Measurements from ENCODE around the gene ABHD8.

ABHD8 gene

DNA sequence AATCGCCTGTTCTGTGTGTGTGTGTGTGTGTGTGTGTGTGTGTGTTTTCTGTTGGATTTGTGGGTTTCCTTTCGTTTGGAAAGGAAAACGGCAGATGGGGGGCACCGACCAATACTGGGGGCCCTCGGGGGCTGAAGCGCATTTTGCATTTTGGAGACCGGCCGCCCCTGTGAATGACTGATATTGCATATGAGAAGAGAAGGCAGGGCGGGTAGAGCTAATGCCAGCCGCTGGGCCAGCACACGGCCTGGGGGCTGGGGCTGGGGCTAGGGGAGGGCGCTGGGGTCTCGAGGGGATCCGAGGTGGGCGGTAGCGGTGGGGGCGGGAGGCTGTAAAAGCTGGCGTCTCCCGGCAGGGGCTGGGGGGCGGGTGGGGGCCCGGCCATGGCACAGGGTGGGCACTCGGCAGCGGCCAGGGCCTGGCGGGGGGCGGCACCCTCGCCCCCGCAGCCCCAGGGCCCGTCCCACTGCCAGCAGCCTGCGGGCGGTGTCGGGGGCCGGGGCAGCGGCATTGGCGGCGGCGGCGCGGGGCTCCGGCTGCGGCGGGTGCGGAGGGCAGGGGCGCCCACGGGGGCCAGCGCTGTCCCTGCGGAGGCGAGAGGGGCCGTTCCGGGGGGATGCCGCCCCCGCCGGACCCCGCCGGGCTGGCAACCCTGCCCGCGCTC lies 20.2 kb upstream of the ABHD8 start:
- DNase-seq (ENCODE audit: extremely low read depth in 1 of 2, low read depth in 1 of 2), result no peak

GRCh38 chr19:17322854-17323253 lies 19.6 kb upstream of the ABHD8 start:
- no peak for DNase-seq (ENCODE audit: extremely low read depth in 1 of 2, low read depth in 1 of 2)

DNA sequence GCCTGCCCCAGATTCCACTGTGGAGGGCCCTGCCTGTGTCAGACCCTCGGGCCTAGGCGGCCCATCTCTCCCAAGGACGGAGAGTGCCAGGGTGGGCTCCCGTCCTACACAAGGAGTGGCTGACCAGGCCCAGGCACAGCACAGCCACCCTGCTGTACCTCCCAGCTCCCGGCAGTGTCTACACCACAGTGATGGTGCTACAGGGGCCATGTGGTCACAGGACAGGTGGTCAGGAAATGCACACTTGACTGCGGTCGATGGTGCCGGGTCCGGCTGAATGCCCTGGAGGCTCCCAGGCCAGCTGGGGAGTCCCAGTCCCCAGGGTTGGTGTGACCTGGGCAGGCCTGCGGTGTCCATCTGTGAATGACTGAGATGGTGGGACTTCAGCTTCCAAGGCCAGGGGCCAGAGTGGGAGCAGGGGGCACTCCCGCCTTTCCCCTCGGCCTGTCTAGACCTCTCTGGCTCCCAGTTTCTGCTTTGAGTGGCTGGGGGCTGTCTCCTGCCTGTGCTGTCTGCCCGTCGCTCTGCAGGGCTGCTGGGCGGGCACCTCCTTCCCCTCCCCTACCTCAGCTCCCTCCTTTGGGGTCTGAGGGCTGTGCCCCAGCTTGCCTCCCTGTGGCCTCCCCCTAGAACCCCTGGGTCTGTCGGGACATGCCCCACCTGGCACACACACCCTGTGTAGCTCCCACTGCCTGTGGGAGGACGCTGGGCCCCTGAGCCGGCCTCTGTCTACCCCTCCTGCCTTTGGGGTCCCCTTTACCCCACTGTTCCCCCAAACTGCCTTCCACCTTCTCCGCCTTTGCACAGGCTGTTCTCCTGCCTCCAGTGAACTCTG lies 18.6 kb upstream of the ABHD8 start:
- DNase-seq (ENCODE audit: extremely low read depth in 1 of 2, low read depth in 1 of 2), result no peak

- no peak for DNase-seq (ENCODE audit: extremely low read depth in 1 of 2, low read depth in 1 of 2)
Measured at GRCh38 chr19:17320435-17320834, 17.2 kb upstream of the ABHD8 start.

GRCh38 chr19:17319473-17320238 lies 16.4 kb upstream of the ABHD8 start:
- no peak for DNase-seq (ENCODE audit: extremely low read depth in 1 of 2, low read depth in 1 of 2)

DNA sequence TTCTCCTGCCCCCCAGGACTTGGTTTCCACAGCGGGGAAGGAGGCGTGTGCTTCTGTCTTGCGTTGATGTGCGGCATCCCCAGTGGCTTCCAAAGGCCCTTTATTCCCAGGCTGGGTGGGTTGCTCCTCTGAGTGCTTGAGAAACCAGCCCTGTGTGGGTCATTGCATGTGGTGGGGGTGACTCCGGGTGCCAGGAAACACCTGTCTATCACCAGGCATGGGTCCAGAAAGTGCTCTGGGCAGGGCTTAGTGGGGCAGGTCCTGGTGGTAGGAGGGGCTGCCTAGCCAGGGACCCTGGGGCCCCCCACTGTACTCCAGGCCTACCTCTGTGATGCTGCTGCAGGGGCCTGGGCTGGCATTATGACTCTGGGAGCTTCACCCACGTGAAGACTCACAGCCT lies 15.7 kb upstream of the ABHD8 start:
- DNase-seq (ENCODE audit: extremely low read depth in 1 of 2, low read depth in 1 of 2), result no peak

- DNase-seq (ENCODE audit: extremely low read depth in 1 of 2, low read depth in 1 of 2), result no peak
Measured at GRCh38 chr19:17314007-17314593, 10.9 kb upstream of the ABHD8 start.

- no peak for DNase-seq (ENCODE audit: extremely low read depth in 1 of 2, low read depth in 1 of 2)
Measured at GRCh38 chr19:17312189-17313113, 9.2 kb upstream of the ABHD8 start.

DNA sequence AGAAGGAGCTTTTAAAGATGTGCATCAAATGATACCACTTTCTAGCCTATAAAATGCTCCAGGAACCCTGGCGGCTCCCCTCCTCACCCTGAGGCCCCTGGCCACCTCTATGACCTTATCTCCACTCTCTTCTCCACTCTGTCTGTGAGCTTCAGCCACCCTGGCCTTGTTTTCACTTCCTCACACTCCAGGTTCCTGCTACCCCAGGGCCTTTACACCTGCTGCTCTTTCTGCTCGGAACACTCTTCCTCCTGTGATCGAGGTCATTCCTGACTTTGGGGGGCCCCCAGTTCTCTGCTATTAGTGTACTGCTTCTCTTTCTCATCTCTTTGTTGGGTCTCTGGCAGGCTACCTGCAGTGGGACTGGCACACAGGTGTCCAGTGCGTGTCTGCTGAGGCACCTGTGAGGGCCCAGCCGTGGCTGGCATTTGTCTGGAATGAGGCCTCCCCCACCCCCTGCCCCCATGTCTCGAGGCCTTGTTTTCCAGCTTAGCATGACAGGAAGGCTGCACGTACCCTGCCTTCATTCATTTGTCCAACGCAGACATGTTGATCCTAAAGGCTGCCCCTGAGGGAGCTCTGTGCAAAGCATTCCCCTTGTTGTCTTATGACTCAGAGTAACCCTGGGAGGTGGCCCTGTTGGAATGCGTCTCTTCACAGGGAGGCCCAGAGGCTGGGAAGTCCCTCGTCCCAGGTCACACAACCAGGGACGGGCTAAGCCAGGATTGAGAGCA lies 8.4 kb upstream of the ABHD8 start:
- no peak for DNase-seq (ENCODE audit: extremely low read depth in 1 of 2, low read depth in 1 of 2)

DNA sequence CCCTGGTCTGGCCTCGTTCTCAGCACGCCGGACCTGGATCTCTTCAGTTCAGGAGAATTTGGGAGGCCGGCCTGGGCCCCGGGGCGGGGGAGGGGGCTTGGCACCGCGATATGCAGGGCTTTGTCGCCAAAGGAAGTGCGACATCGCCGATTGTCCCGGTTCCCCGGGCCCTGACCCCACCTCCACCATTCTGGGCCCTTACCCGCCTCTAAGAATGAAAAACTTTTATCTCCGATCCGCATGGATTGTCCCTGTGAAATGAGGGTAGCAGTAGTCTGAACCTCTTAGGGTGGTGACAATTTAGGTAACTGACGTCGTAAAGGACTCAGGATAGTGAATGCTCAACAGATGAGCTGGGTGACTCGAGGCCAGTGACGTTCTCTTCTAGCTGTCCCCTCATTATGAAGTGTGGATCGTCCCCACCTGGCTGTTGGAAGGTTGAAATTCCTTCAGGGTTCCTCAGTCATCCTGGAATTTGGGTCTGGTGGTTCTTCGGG lies 6.8 kb upstream of the ABHD8 start:
- no peak for DNase-seq (ENCODE audit: extremely low read depth in 1 of 2, low read depth in 1 of 2)

- DNase-seq (ENCODE audit: extremely low read depth in 1 of 2, low read depth in 1 of 2), result peak; percentile 95 to 98
Measured at GRCh38 chr19:17309198-17309964, 6.2 kb upstream of the ABHD8 start, which contains the start of gene DDA1. TSS of gene DDA1 (plus strand) at chr19:17309563. CDS start at chr19:17309655, 92 bp downstream.

GRCh38 chr19:17307876-17308377 lies 4.7 kb upstream of the ABHD8 start:
- DNase-seq (ENCODE audit: extremely low read depth in 1 of 2, low read depth in 1 of 2), result no peak

DNA sequence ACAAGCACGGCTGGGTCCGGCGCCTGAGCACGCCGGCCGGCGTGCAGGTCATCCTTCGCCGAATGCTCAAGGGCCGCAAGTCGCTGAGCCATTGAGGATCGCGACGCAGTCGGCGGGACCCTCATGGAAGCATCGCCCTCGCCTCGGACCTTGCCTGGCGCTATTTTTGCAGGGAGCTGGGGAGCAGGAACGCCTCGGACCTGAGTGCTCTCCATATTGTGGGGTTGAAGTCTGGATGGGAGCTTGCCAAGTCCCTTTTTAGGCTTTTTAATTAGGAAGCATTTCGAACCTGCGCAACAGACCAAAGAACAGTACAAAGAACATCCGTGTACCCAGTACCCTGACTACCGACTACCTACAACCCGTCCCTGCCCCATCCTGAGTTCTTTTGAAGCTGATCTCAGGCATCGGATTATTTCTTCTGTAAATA lies 3.1 kb upstream of the ABHD8 start:
- DNase-seq (ENCODE audit: extremely low read depth in 1 of 2, low read depth in 1 of 2), result no peak

DNA sequence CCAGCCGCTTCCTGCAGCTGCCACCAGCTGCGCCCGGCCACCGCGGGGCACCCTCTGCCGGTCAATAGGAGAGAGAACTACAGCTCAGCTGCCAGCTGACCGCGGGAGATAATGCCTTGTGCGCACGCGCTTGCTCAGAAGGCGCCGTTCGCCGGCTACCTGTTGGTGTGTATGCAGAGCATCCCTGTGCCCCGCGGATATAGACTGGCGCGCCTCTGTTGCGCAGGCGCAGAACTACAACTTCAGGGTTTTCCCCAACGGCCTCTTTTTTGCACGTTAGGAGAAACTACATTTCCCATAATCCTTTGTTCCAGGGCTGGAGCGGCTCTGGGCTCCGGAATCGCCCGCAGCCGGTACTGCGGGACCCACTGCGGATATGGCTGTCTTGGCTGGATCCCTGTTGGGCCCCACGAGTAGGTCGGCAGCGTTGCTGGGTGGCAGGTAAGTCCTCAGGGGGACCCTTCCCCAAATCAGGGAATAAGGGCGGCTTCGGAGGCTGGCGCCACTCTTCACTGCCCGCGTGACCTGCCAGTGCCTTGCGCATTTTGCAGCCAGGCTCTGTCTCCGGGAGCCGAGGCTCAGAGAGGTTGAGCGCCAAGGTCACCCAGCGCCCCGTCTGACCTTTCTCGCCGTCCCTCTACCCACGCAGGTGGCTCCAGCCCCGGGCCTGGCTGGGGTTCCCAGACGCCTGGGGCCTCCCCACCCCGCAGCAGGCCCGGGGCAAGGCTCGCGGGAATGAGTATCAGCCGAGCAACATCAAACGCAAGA lies 2.5 kb upstream of the ABHD8 start, which contains the start of gene MRPL34:
TSS of gene MRPL34 (plus strand) at position 356 of the 768 bp plus-strand sequence. CDS start at position 377, 21 bp downstream.
- peak; percentile 84 to 86 for DNase-seq (ENCODE audit: extremely low read depth in 1 of 2, low read depth in 1 of 2)

DNA sequence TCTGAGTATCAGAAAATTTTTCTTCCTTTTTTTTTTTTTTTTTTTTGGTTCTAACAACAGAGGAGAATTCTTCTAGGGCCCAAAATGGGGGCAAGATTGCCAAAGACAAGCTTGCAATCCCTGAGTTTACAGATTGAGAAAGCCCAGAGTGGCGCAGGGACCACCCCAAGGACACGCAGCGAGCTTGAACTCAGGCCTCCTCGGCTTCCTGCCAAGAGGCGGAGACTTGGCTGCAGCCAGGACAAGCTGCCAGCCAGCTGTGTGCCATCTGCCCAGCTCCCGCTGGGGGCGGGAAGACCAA lies 1.9 kb upstream of the ABHD8 start:
- DNase-seq (ENCODE audit: extremely low read depth in 1 of 2, low read depth in 1 of 2), result no peak

DNA sequence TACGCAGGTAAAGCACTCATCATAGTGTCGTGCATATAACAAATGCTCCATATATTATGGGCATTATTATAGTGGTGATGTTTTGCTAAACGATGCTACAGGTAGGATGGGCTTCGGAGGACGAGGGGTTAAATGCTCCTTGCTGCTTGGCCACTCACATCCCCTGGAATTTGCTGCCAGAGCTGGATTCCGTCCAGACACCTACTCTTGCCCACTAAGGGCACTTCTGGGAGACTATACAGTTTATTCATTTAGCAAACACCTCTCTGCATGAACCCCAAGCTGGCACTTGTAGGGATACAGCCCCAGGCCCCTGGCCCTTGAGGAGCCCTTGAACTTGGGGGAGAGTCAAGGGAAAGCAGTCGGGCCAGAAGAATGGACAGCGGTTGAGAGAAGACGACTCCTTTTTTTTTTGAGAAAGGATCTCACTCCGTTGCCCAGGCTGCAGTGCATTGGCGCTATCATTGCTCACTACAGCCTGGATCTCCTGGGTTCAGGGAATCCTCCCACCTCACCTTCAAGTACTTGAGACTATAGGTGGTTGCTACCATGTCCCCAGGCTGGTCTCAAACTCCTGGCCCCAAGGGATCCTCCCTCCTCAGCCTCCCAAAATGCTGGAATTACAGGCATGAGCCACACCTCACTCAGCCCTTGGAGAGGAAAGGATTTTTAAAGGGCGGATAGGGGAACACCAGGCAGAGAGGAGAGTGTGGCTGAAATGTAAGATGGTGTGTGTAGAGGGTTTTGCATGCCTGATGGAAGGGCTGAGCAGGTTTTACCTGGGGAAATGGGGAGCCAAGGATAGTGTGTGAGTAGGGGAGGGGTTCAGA lies 1.4 kb upstream of the ABHD8 start:
- no peak for DNase-seq (ENCODE audit: extremely low read depth in 1 of 2, low read depth in 1 of 2)

DNA sequence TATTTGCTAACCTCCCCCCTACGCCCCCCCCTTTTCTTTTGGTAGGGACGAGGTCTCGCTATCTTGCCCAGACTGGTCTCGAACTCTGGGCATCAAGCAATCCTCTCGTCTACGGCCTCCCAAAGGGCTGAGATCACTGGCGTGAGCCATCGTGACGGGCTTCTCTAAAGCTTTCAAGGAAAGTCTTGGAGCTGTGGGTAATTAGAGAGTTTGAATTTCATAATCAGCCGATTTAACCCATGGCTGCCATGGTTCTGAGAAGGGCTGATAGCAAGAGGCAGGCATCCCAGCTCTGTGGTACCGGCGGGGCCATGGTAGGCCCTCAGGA lies 679 bp upstream of the ABHD8 start:
- DNase-seq (ENCODE audit: extremely low read depth in 1 of 2, low read depth in 1 of 2), result no peak

All from activated CD8-positive, alpha-beta memory T cell treated with anti-CD3 and anti-CD28 coated beads for 1 hour (primary cell).